K562 (cell line): ENCODE data around the gene RCSD1. TPM values are rescaled to one million over a fixed set of nuclear protein-coding genes. Genes with fewer than 3 reads are reported as not detected.

Experiments used
- BDP1 ChIP-seq: IDR thresholded peaks from 3 replicates; pipeline ENCODE4 v1.6.1; 2011; ENCODE audit not compliant: insufficient read length, insufficient read depth
- CUX1 ChIP-seq: fragments of 200-800 bp; sonication (Bioruptor generic); IDR thresholded peaks from 2 replicates; pipeline ENCODE4 v1.6.1; 2016; ENCODE audit warnings: missing genetic modification characterization, missing compliant biosample characterization
- MLLT1 ChIP-seq, 2 experiments: fragments of 450-650 bp; IDR thresholded peaks; 2 replicates each; pipeline ENCODE4 v1.6.1; 2016
- PCBP1 ChIP-seq: fragments of 200-400 bp; formaldehyde crosslinking; IDR thresholded peaks from 2 replicates; pipeline ENCODE4 v1.6.1; 2018; ENCODE audit warnings: mild to moderate bottlenecking, low read depth, low read length; ENCODE audit not compliant: poor library complexity, severe bottlenecking
- TAF9B ChIP-seq: fragments of 450-650 bp; IDR thresholded peaks from 2 replicates; pipeline ENCODE4 v1.6.1; 2018; ENCODE audit warnings: mild to moderate bottlenecking; ENCODE audit not compliant: partially characterized antibody
- TFAP4 ChIP-seq: sonication (generic); formaldehyde crosslinking; IDR thresholded peaks from 2 replicates; pipeline ENCODE4 v1.8.0; 2022; ENCODE audit warnings: missing genetic modification reagents, mild to moderate bottlenecking, moderate library complexity, borderline replicate concordance
- ZFP91 ChIP-seq: sonication (generic); formaldehyde crosslinking; IDR thresholded peaks from 2 replicates; pipeline ENCODE4 v1.8.0; 2022; ENCODE audit warnings: mild to moderate bottlenecking, missing genetic modification reagents
- ZNF23 ChIP-seq: fragments of 250-450 bp; sonication (Bioruptor Pico); IDR thresholded peaks from 2 replicates; pipeline ENCODE4 v1.4.0; 2020; ENCODE audit warnings: mild to moderate bottlenecking
- ZNF511 ChIP-seq: sonication (generic); formaldehyde crosslinking; IDR thresholded peaks from 2 replicates; pipeline ENCODE4 v1.8.0; 2022; ENCODE audit warnings: mild to moderate bottlenecking, missing genetic modification reagents
- ZNF592 ChIP-seq: fragments of 450-650 bp; IDR thresholded peaks from 2 replicates; pipeline ENCODE4 v1.6.1; 2017; ENCODE audit warnings: antibody characterized with exemption, mild to moderate bottlenecking
- polyA plus RNA-seq, 8 experiments: library from polyadenylated mRNA; depleted of rRNA in 4 of 8; stranded (reverse) in 5 of 8; unstranded in 3 of 8; fragments of >200 nt; fragmentation: Nextera tagmentation in 2 of 8; fragmentation: Illumina TruSeq in 1 of 8; extraction: Ambion mirVana in 2 of 8; extraction: Trizol in 1 of 8; gene quantifications; 2 replicates each; pipeline versions ENCODE4 v1.2.1 to v1.2.3, GENCODE V29; 2011 to 2014; ENCODE audit warnings: inconsistent platforms in 1 of 8, missing spikeins in 1 of 8
- total RNA-seq, 7 experiments: library from RNA; depleted of rRNA in 6 of 7; stranded (reverse); fragments of >200 nt in 6 of 7; fragmentation: Illumina TruSeq in 2 of 7; extraction: Trizol in 2 of 7; gene quantifications; 2 replicates each; pipeline versions ENCODE4 v1.2.1 to v1.2.3, GENCODE V29; 2011 to 2021; ENCODE audit warnings: low replicate concordance in 1 of 7

The RCSD1 gene
- total and polyA plus RNA-seq, 9 of the 15 experiments (the other 6 are each of a cell fraction or from before 2014, with no cell fraction given) = 7.8 to 69.8 (median 45.3) TPM

- TF ChIP-seq TFAP4 (CRISPR knock-in tag) (peak; percentile 75), MLLT1 (IDR thresholded peaks at IDR 0.05) (peak; percentile 64 to 81; a peak in 3 of 4 replicates), ZNF511 (peak; percentile 95), ZFP91 (peak; percentile 84), BDP1 (peak; percentile 99), PCBP1 (no peak), ZNF592 (peak; percentile 96), TAF9B (no peak), ZNF23 (CRISPR knock-in tag) (peak; percentile 65; the same call in 1 of the 2 replicates), CUX1 (no peak; the same call in 1 of the 2 replicates)
Observed at GRCh38 chr1:167714439-167715156, 84.6 kb downstream of the RCSD1 start (continued).
